HepG2 (cell line): ENCODE results near the gene ANKFY1.

Experiments used
- HNF4A ChIP-seq: sonication (generic); formaldehyde crosslinking; IDR thresholded peaks from 2 replicates; pipeline ENCODE4 v1.4.0; 2020; ENCODE audit warnings: missing genetic modification reagents
- TARDBP ChIP-seq: sonication (generic); formaldehyde crosslinking; IDR thresholded peaks from 2 replicates; pipeline ENCODE4 v1.8.0; 2022; ENCODE audit warnings: mild to moderate bottlenecking, missing genetic modification reagents
- TEAD2 ChIP-seq: sonication (generic); formaldehyde crosslinking; IDR thresholded peaks from 2 replicates; pipeline ENCODE4 v1.9.0; 2021; ENCODE audit warnings: missing genetic modification reagents
- TF ChIP-seq, protein P1 (sequence below): sonication (generic); formaldehyde crosslinking; IDR thresholded peaks from 2 replicates; pipeline ENCODE4 v1.4.0; 2020; ENCODE audit warnings: missing genetic modification reagents

GRCh38 chr17:4160294-4160859, 103.4 kb downstream of the ANKFY1 start:
- TF ChIP-seq TARDBP (CRISPR knock-in tag) (no peak), HNF4A (no peak), TEAD2 (CRISPR knock-in tag) (no peak)
- TF ChIP-seq, protein P1, sequence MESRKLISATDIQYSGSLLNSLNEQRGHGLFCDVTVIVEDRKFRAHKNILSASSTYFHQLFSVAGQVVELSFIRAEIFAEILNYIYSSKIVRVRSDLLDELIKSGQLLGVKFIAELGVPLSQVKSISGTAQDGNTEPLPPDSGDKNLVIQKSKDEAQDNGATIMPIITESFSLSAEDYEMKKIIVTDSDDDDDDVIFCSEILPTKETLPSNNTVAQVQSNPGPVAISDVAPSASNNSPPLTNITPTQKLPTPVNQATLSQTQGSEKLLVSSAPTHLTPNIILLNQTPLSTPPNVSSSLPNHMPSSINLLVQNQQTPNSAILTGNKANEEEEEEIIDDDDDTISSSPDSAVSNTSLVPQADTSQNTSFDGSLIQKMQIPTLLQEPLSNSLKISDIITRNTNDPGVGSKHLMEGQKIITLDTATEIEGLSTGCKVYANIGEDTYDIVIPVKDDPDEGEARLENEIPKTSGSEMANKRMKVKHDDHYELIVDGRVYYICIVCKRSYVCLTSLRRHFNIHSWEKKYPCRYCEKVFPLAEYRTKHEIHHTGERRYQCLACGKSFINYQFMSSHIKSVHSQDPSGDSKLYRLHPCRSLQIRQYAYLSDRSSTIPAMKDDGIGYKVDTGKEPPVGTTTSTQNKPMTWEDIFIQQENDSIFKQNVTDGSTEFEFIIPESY (CRISPR knock-in tag) = no peak
